K562 (cell line): ENCODE data around the gene RERE. TPM values are rescaled to one million over a fixed set of nuclear protein-coding genes. Genes with fewer than 3 reads are reported as not detected.

ENCODE experiments used
- CBX8 ChIP-seq: fragments of 200-600 bp; sonication (generic); IDR thresholded peaks from 2 replicates; pipeline ENCODE4 v1.6.1; 2012; ENCODE audit warnings: borderline replicate concordance, mixed run types, low read depth, mild to moderate bottlenecking, moderate library complexity, mixed read lengths, low read length, control low read depth, inconsistent platforms; ENCODE audit not compliant: poor library complexity, severe bottlenecking; ENCODE audit errors: extremely low read depth
- CHD7 ChIP-seq: fragments of 200-600 bp; sonication (generic); IDR thresholded peaks from one replicate; pipeline ENCODE4 v1.6.1; 2012; ENCODE audit warnings: mild to moderate bottlenecking, low read depth, low read length, inconsistent platforms
- CREM ChIP-seq: IDR thresholded peaks from 2 replicates; pipeline ENCODE4 v1.6.1; 2014; ENCODE audit warnings: antibody characterized with exemption, low read depth
- GABPB1 ChIP-seq: sonication (generic); formaldehyde crosslinking; IDR thresholded peaks from 2 replicates; pipeline ENCODE4 v1.8.0; 2022; ENCODE audit warnings: mild to moderate bottlenecking, missing genetic modification reagents
- NCOA1 ChIP-seq: fragments of 450-650 bp; IDR thresholded peaks from 2 replicates; pipeline ENCODE4 v1.6.1; 2016; ENCODE audit warnings: low read depth
- PHF21A ChIP-seq: fragments of 450-650 bp; IDR thresholded peaks from 2 replicates; pipeline ENCODE4 v1.6.1; 2017; ENCODE audit warnings: low read depth, borderline replicate concordance
- TEAD4 ChIP-seq, 2 experiments: sonication (generic) in 1 of 2; formaldehyde crosslinking in 1 of 2; IDR thresholded peaks; 2 replicates each; pipeline versions ENCODE4 v1.6.1 to v1.8.0; 2012 to 2022; ENCODE audit warnings: borderline replicate concordance in 1 of 2, inconsistent platforms in 1 of 2, low read length in 1 of 2, mild to moderate bottlenecking in 1 of 2, missing genetic modification reagents in 1 of 2
- THRA ChIP-seq: fragments of 450-650 bp; IDR thresholded peaks from 2 replicates; pipeline ENCODE4 v1.6.1; 2017; ENCODE audit warnings: mild to moderate bottlenecking, moderate library complexity
- XRCC4 ChIP-seq: IDR thresholded peaks from one replicate; pipeline ENCODE4 v1.6.1; 2011; ENCODE audit not compliant: insufficient read depth, insufficient read length; ENCODE audit errors: extremely low read depth
- ZNF518B ChIP-seq: fragments of 250-450 bp; sonication (Bioruptor Pico); IDR thresholded peaks from 2 replicates; pipeline ENCODE4 v1.5.0; 2021; ENCODE audit warnings: mild to moderate bottlenecking, moderate library complexity
- ZNF583 ChIP-seq: fragments of 250-450 bp; sonication (Bioruptor Pico); IDR thresholded peaks from 2 replicates; pipeline ENCODE4 v1.4.0; 2020
- ZNF695 ChIP-seq: fragments of 450-650 bp; formaldehyde crosslinking; IDR thresholded peaks from 2 replicates; pipeline ENCODE4 v1.4.0; 2020; ENCODE audit warnings: mild to moderate bottlenecking, moderate library complexity
- polyA plus RNA-seq, 8 experiments: library from polyadenylated mRNA; depleted of rRNA in 4 of 8; stranded (reverse) in 5 of 8; unstranded in 3 of 8; fragments of >200 nt; fragmentation: Nextera tagmentation in 2 of 8; fragmentation: Illumina TruSeq in 1 of 8; extraction: Ambion mirVana in 2 of 8; extraction: Trizol in 1 of 8; gene quantifications; 2 replicates each; pipeline versions ENCODE4 v1.2.1 to v1.2.3, GENCODE V29; 2011 to 2014; ENCODE audit warnings: inconsistent platforms in 1 of 8, missing spikeins in 1 of 8
- total RNA-seq, 7 experiments: library from RNA; depleted of rRNA in 6 of 7; stranded (reverse); fragments of >200 nt in 6 of 7; fragmentation: Illumina TruSeq in 2 of 7; extraction: Trizol in 2 of 7; gene quantifications; 2 replicates each; pipeline versions ENCODE4 v1.2.1 to v1.2.3, GENCODE V29; 2011 to 2021; ENCODE audit warnings: low replicate concordance in 1 of 7

Gene RERE
- total and polyA plus RNA-seq, 9 of the 15 experiments (the other 6 are each of a cell fraction or from before 2014, with no cell fraction given), result 3.0 to 51.5 (median 13.4) TPM

GRCh38 chr1:8520483-8520966 is 296.9 kb downstream of the RERE start (continued):
- TF ChIP-seq ZNF518B, result no peak
- TF ChIP-seq ZNF695 (CRISPR knock-in tag), result no peak
- peak; percentile 80 for TF ChIP-seq CREM
- peak; percentile 70 for TF ChIP-seq TEAD4 (IDR thresholded peaks at IDR 0.05; ENCODE audit: low read length)
- TF ChIP-seq TEAD4 (CRISPR knock-in tag; IDR thresholded peaks at IDR 0.05; ENCODE audit: borderline replicate concordance), result no peak
- no peak for TF ChIP-seq CHD7
- TF ChIP-seq ZNF583 (CRISPR knock-in tag), result no peak
- no peak for TF ChIP-seq CBX8
- no peak for TF ChIP-seq GABPB1 (CRISPR knock-in tag)
- TF ChIP-seq PHF21A, result no peak
- no peak for TF ChIP-seq THRA
- peak; percentile 17; the same call in 1 of the 2 replicates for TF ChIP-seq NCOA1
- no peak for TF ChIP-seq XRCC4
